LoVo (cell line): ENCODE results near the gene PFKP.

Experiments used
- DNase-seq: peaks from one replicate; pipeline ENCODE4 v3.0.0-alpha.2; 2016; ENCODE audit warnings: low spot score

The PFKP gene

GRCh38 chr10:3071405-3072198 is 4.3 kb downstream of the PFKP start:
- DNase-seq = peak; percentile 71

- no peak for DNase-seq
These were observed 5.5 kb downstream of the PFKP start for GRCh38 chr10:3072641-3073360.

- DNase-seq = no peak
These were observed 6.9 kb downstream of the PFKP start for GRCh38 chr10:3074145-3074665.

- no peak for DNase-seq
These were observed 7.7 kb downstream of the PFKP start for GRCh38 chr10:3074985-3075600.

- DNase-seq = no peak
These were observed 8.8 kb downstream of the PFKP start for GRCh38 chr10:3076138-3076537.

- no peak for DNase-seq
These were observed 10.2 kb downstream of the PFKP start for GRCh38 chr10:3077509-3077908.

GRCh38 chr10:3077940-3078630 is 10.7 kb downstream of the PFKP start:
- DNase-seq = no peak

- no peak for DNase-seq
These were observed 14.1 kb downstream of the PFKP start for GRCh38 chr10:3081383-3081981.

- no peak for DNase-seq
These were observed 14.9 kb downstream of the PFKP start for GRCh38 chr10:3082290-3082689.

GRCh38 chr10:3085785-3086567 is 18.6 kb downstream of the PFKP start:
- DNase-seq = no peak

GRCh38 chr10:3090388-3090787 is 23.0 kb downstream of the PFKP start:
- no peak for DNase-seq

- peak; percentile 86 for DNase-seq
These were observed 23.8 kb downstream of the PFKP start for GRCh38 chr10:3090914-3091787.

GRCh38 chr10:3091921-3092320 is 24.6 kb downstream of the PFKP start:
- DNase-seq = no peak

- DNase-seq = no peak
These were observed 26.6 kb downstream of the PFKP start for GRCh38 chr10:3093996-3094395.

- DNase-seq = no peak
These were observed 27.3 kb downstream of the PFKP start for GRCh38 chr10:3094609-3095036.

GRCh38 chr10:3095373-3096139 is 28.2 kb downstream of the PFKP start:
- DNase-seq = peak; percentile 89

- DNase-seq = no peak
These were observed 28.8 kb downstream of the PFKP start for GRCh38 chr10:3096149-3096548.

GRCh38 chr10:3097160-3097559 is 29.8 kb downstream of the PFKP start:
- DNase-seq = no peak

GRCh38 chr10:3098689-3099088 is 31.3 kb downstream of the PFKP start:
- DNase-seq = no peak
